WTC11 (cell line): ENCODE data around the gene MELK. TPM values are rescaled to one million over a fixed set of nuclear protein-coding genes. Genes with fewer than 3 reads are reported as not detected.

ENCODE experiments used
- ATAC-seq: fragments of 200-7000 bp; cut with Tn5 transposase; 2 replicates; pipeline ENCODE4 v1.10.0; 2021; ENCODE audit warnings: mild to moderate bottlenecking, moderate library complexity
- CTCF ChIA-PET: fragments of 300-600 bp; sonication (Branson Sonifier 250); formaldehyde crosslinking; loops from one replicate; lab custom pipeline; 2021; ENCODE audit warnings: antibody characterized with exemption; lab: Charles Lee
- POLR2A ChIA-PET: fragments of 350-600 bp; sonication (Branson Sonifier 250); formaldehyde crosslinking; loops from one replicate; lab custom pipeline; 2021; ENCODE audit warnings: antibody characterized with exemption; lab: Charles Lee
- DNase-seq: peaks from one replicate; pipeline ENCODE4 v3.0.0; 2021; ENCODE audit warnings: low spot score
- H3K27ac Mint-ChIP-seq: 2 replicates; pipeline ENCODE4 v1.8.0; 2021; ENCODE audit warnings: mixed read lengths
- H3K27me3 Mint-ChIP-seq: 2 replicates; pipeline ENCODE4 v1.8.0; 2021; ENCODE audit warnings: low read depth, mild to moderate bottlenecking, moderate library complexity, mixed read lengths
- H3K36me3 Mint-ChIP-seq: 2 replicates; pipeline ENCODE4 v1.8.0; 2021; ENCODE audit warnings: mixed read lengths
- H3K4me1 Mint-ChIP-seq: 2 replicates; pipeline ENCODE4 v1.8.0; 2022; ENCODE audit warnings: mixed read lengths
- H3K4me3 Mint-ChIP-seq: 2 replicates; pipeline ENCODE4 v1.8.0; 2021; ENCODE audit warnings: mild to moderate bottlenecking, moderate library complexity, mixed read lengths
- H3K9me3 Mint-ChIP-seq: 2 replicates; pipeline ENCODE4 v1.8.0; 2021; ENCODE audit warnings: mixed read lengths
- CREM ChIP-seq: sonication (generic); formaldehyde crosslinking; IDR thresholded peaks from 2 replicates; pipeline ENCODE4 v1.8.1; 2022; ENCODE audit warnings: mild to moderate bottlenecking, missing genetic modification reagents, moderate library complexity
- CTCF ChIP-seq: fragments of 200-600 bp; IDR thresholded peaks from 2 replicates; pipeline ENCODE4 v1.8.0; 2022; ENCODE audit warnings: antibody characterized with exemption
- FOXK1 ChIP-seq: sonication (generic); formaldehyde crosslinking; IDR thresholded peaks from 2 replicates; pipeline ENCODE4 v1.8.0; 2022; ENCODE audit warnings: mild to moderate bottlenecking, moderate library complexity, missing genetic modification reagents
- GABPB1 ChIP-seq: sonication (generic); formaldehyde crosslinking; IDR thresholded peaks from 2 replicates; pipeline ENCODE4 v1.8.1; 2023; ENCODE audit warnings: mild to moderate bottlenecking, missing genetic modification reagents
- HMGA2 ChIP-seq: fragments of 250-450 bp; sonication (Bioruptor Pico); IDR thresholded peaks from 2 replicates; pipeline ENCODE4 v1.4.0; 2021; ENCODE audit warnings: mild to moderate bottlenecking, moderate library complexity
- JAZF1 ChIP-seq: fragments of 250-450 bp; sonication (Bioruptor Pico); IDR thresholded peaks from 2 replicates; pipeline ENCODE4 v1.9.0; 2021; ENCODE audit warnings: moderate library complexity, mild to moderate bottlenecking, inconsistent platforms
- JUN ChIP-seq: sonication (generic); formaldehyde crosslinking; IDR thresholded peaks from 2 replicates; pipeline ENCODE4 v1.8.0; 2023; ENCODE audit warnings: mild to moderate bottlenecking, missing genetic modification reagents
- MXD4 ChIP-seq: fragments of 250-450 bp; sonication (Bioruptor Pico); IDR thresholded peaks from 2 replicates; pipeline ENCODE4 v1.8.0; 2021; ENCODE audit warnings: mild to moderate bottlenecking, moderate library complexity, borderline replicate concordance
- NR1H2 ChIP-seq: sonication (generic); formaldehyde crosslinking; IDR thresholded peaks from 2 replicates; pipeline ENCODE4 v1.9.0; 2021; ENCODE audit warnings: mild to moderate bottlenecking, moderate library complexity, missing genetic modification reagents
- PRRX2 ChIP-seq: fragments of 250-450 bp; sonication (Bioruptor Pico); IDR thresholded peaks from 2 replicates; pipeline ENCODE4 v1.8.0; 2021; ENCODE audit warnings: mild to moderate bottlenecking
- SOX15 ChIP-seq: fragments of 250-450 bp; sonication (Bioruptor Pico); IDR thresholded peaks from 2 replicates; pipeline ENCODE4 v1.9.0; 2021; ENCODE audit warnings: mild to moderate bottlenecking
- TEAD1 ChIP-seq: sonication (generic); formaldehyde crosslinking; IDR thresholded peaks from 2 replicates; pipeline ENCODE4 v1.8.0; 2022; ENCODE audit warnings: mild to moderate bottlenecking, missing genetic modification reagents
- USF1 ChIP-seq: sonication (generic); formaldehyde crosslinking; IDR thresholded peaks from 2 replicates; pipeline ENCODE4 v1.8.0; 2022; ENCODE audit warnings: mild to moderate bottlenecking, missing genetic modification reagents
- ZNF121 ChIP-seq: sonication (generic); formaldehyde crosslinking; IDR thresholded peaks from 2 replicates; pipeline ENCODE4 v1.8.0; 2023; ENCODE audit warnings: missing genetic modification reagents
- ZNF138 ChIP-seq: sonication (generic); formaldehyde crosslinking; conservative IDR thresholded peaks from 2 replicates; pipeline ENCODE4 v1.8.1; 2022; ENCODE audit warnings: mild to moderate bottlenecking, moderate library complexity, missing genetic modification reagents
- ZNF232 ChIP-seq: sonication (generic); formaldehyde crosslinking; IDR thresholded peaks from 2 replicates; pipeline ENCODE4 v1.8.0; 2022; ENCODE audit warnings: mild to moderate bottlenecking, missing genetic modification reagents
- ZNF317 ChIP-seq: sonication (generic); formaldehyde crosslinking; IDR thresholded peaks from 2 replicates; pipeline ENCODE4 v1.8.1; 2023; ENCODE audit warnings: low read depth, mild to moderate bottlenecking, moderate library complexity, missing genetic modification reagents, borderline replicate concordance
- total RNA-seq: library from RNA; stranded (reverse); gene quantifications from 3 replicates; pipeline ENCODE4 v1.2.3, GENCODE V29; 2021
- TF ChIP-seq, protein P1 (sequence below): fragments of 250-450 bp; sonication (Bioruptor Pico); IDR thresholded peaks from 2 replicates; pipeline ENCODE4 v1.9.0; 2021; ENCODE audit warnings: mild to moderate bottlenecking, borderline replicate concordance
- TF ChIP-seq, protein P2 (sequence below): fragments of 250-450 bp; sonication (Bioruptor Pico); IDR thresholded peaks from 2 replicates; pipeline ENCODE4 v1.9.0; 2021; ENCODE audit warnings: moderate library complexity, mild to moderate bottlenecking, inconsistent platforms, borderline replicate concordance
- TF ChIP-seq, protein P3 (sequence below): sonication (generic); formaldehyde crosslinking; IDR thresholded peaks from 2 replicates; pipeline ENCODE4 v1.8.0; 2023; ENCODE audit warnings: missing genetic modification reagents
- TF ChIP-seq, protein P4 (sequence below): sonication (generic); formaldehyde crosslinking; IDR thresholded peaks from 2 replicates; pipeline ENCODE4 v1.8.1; 2023; ENCODE audit warnings: mild to moderate bottlenecking, moderate library complexity, missing genetic modification reagents

The MELK gene
- total RNA-seq, 1 experiment from 2014 or later: 53.2 TPM

DNA sequence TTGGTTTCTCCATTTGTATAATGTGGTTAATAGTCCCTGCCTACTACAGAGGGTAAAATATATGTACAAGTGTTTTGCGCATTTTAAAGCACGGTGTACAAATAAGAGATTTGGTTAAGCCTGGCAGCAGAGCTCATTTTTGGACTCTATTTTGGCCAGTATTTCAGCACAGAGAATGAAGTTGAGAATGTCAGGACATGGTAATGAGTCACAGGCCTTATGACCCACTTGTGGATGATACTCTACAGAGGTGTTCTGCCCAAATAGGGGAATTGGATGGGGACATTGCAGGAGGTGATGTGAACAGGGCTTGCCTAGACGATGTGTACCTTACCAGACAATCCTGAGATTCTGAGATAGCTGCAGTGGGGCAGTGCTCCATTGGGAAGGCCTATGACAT is 50.6 kb downstream of the MELK start:
- Mint-ChIP-seq H3K27me3 (no peaks in the 10 kb centered on the region), H3K9me3 (no peaks in the 10 kb centered on the region), H3K4me1 (no peaks in the 10 kb centered on the region), H3K36me3 (peaks cover 3% of the 10 kb centered on the region; the same call in 1 of the 2 replicates), H3K4me3 (no peak overlapping the region), H3K27ac (no peak overlapping the region)
- CTCF ChIA-PET: interaction anchor here (2.8 kb wide), 1 partner anchor 216 kb away, joined by 7 read pairs; no protein-coding TSS in a partner anchor
- POLR2A ChIA-PET: no interaction called here
- no peak for ATAC-seq
- DNase-seq: no peak
- no peak for TF ChIP-seq MXD4 (CRISPR knock-in tag)
- TF ChIP-seq GABPB1 (CRISPR knock-in tag): no peak
- TF ChIP-seq, protein P1, sequence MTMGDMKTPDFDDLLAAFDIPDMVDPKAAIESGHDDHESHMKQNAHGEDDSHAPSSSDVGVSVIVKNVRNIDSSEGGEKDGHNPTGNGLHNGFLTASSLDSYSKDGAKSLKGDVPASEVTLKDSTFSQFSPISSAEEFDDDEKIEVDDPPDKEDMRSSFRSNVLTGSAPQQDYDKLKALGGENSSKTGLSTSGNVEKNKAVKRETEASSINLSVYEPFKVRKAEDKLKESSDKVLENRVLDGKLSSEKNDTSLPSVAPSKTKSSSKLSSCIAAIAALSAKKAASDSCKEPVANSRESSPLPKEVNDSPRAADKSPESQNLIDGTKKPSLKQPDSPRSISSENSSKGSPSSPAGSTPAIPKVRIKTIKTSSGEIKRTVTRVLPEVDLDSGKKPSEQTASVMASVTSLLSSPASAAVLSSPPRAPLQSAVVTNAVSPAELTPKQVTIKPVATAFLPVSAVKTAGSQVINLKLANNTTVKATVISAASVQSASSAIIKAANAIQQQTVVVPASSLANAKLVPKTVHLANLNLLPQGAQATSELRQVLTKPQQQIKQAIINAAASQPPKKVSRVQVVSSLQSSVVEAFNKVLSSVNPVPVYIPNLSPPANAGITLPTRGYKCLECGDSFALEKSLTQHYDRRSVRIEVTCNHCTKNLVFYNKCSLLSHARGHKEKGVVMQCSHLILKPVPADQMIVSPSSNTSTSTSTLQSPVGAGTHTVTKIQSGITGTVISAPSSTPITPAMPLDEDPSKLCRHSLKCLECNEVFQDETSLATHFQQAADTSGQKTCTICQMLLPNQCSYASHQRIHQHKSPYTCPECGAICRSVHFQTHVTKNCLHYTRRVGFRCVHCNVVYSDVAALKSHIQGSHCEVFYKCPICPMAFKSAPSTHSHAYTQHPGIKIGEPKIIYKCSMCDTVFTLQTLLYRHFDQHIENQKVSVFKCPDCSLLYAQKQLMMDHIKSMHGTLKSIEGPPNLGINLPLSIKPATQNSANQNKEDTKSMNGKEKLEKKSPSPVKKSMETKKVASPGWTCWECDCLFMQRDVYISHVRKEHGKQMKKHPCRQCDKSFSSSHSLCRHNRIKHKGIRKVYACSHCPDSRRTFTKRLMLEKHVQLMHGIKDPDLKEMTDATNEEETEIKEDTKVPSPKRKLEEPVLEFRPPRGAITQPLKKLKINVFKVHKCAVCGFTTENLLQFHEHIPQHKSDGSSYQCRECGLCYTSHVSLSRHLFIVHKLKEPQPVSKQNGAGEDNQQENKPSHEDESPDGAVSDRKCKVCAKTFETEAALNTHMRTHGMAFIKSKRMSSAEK (CRISPR knock-in tag): no peak
- TF ChIP-seq NR1H2 (CRISPR knock-in tag): no peak
- no peak for TF ChIP-seq ZNF121 (CRISPR knock-in tag)
- TF ChIP-seq, protein P2, sequence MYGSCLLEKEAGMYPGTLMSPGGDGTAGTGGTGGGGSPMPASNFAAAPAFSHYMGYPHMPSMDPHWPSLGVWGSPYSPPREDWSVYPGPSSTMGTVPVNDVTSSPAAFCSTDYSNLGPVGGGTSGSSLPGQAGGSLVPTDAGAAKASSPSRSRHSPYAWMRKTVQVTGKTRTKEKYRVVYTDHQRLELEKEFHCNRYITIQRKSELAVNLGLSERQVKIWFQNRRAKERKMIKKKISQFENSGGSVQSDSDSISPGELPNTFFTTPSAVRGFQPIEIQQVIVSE (CRISPR knock-in tag): no peak
- TF ChIP-seq, protein P3, sequence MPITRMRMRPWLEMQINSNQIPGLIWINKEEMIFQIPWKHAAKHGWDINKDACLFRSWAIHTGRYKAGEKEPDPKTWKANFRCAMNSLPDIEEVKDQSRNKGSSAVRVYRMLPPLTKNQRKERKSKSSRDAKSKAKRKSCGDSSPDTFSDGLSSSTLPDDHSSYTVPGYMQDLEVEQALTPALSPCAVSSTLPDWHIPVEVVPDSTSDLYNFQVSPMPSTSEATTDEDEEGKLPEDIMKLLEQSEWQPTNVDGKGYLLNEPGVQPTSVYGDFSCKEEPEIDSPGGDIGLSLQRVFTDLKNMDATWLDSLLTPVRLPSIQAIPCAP (CRISPR knock-in tag): no peak
- TF ChIP-seq ZNF232 (CRISPR knock-in tag): no peak
- no peak for TF ChIP-seq FOXK1 (CRISPR knock-in tag)
- no peak for TF ChIP-seq CREM (CRISPR knock-in tag)

GRCh38 chr9:36625006-36625615 is 52.4 kb downstream of the MELK start:
- POLR2A ChIA-PET: no interaction called here
- H3K27me3 Mint-ChIP-seq: no peaks in the 10 kb centered on the region
- no peaks in the 10 kb centered on the region for H3K9me3 Mint-ChIP-seq
- peak overlapping the region; percentile 52 for H3K27ac Mint-ChIP-seq
- no peaks in the 10 kb centered on the region for H3K4me1 Mint-ChIP-seq
- no peak for ATAC-seq
- H3K4me3 Mint-ChIP-seq: no peak overlapping the region
- H3K36me3 Mint-ChIP-seq: peaks cover 17% of the 10 kb centered on the region
- DNase-seq: no peak
- CTCF ChIA-PET: interaction anchor here (1.7 to 2.8 kb wide), 2 partner anchors 103 to 218 kb away, joined by 6 to 7 read pairs; no protein-coding TSS in a partner anchor
- no peak for TF ChIP-seq CREM (CRISPR knock-in tag)
- no peak for TF ChIP-seq PRRX2 (CRISPR knock-in tag)
- no peak for TF ChIP-seq JUN (CRISPR knock-in tag)
- TF ChIP-seq USF1: no peak
- TF ChIP-seq ZNF138 (CRISPR knock-in tag): no peak
- TF ChIP-seq TEAD1 (CRISPR knock-in tag): no peak
- TF ChIP-seq, protein P1 (CRISPR knock-in tag): no peak
- TF ChIP-seq, protein P4, sequence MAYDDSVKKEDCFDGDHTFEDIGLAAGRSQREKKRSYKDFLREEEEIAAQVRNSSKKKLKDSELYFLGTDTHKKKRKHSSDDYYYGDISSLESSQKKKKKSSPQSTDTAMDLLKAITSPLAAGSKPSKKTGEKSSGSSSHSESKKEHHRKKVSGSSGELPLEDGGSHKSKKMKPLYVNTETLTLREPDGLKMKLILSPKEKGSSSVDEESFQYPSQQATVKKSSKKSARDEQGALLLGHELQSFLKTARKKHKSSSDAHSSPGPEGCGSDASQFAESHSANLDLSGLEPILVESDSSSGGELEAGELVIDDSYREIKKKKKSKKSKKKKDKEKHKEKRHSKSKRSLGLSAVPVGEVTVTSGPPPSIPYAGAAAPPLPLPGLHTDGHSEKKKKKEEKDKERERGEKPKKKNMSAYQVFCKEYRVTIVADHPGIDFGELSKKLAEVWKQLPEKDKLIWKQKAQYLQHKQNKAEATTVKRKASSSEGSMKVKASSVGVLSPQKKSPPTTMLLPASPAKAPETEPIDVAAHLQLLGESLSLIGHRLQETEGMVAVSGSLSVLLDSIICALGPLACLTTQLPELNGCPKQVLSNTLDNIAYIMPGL (CRISPR knock-in tag): no peak
- no peak for TF ChIP-seq CTCF
- TF ChIP-seq HMGA2: no peak
- no peak for TF ChIP-seq JAZF1 (CRISPR knock-in tag)
- no peak for TF ChIP-seq ZNF317 (CRISPR knock-in tag)
- no peak for TF ChIP-seq SOX15
